HG03045 (cell line): ENCODE results near the gene PPM1L.
A peak's percentile ranks its signal among the peaks of the same experiment; 100 is the strongest.

Experiments used
- ATAC-seq: cut with Tn5 transposase; IDR thresholded peaks from one replicate; pipeline ENCODE4 v1.9.1; 2021; ENCODE audit warnings: mild to moderate bottlenecking, moderate library complexity; ENCODE audit not compliant: unreplicated experiment

PPM1L gene

GRCh38 chr3:160921020-160921635, 165.1 kb downstream of the PPM1L start:
- ATAC-seq = no peak

GRCh38 chr3:160924776-160925175, 168.7 kb downstream of the PPM1L start:
- ATAC-seq = no peak

- ATAC-seq = no peak
Observed at GRCh38 chr3:160927620-160928019, 171.6 kb downstream of the PPM1L start.

GRCh38 chr3:160928183-160928726, 172.2 kb downstream of the PPM1L start:
- ATAC-seq = no peak

- ATAC-seq = no peak
Observed at GRCh38 chr3:160929595-160929994, 173.6 kb downstream of the PPM1L start.

- no peak for ATAC-seq
Observed at GRCh38 chr3:160931474-160931873, 175.4 kb downstream of the PPM1L start.

- no peak for ATAC-seq
Observed at GRCh38 chr3:160935413-160936095, 179.5 kb downstream of the PPM1L start.

- ATAC-seq = peak; percentile 81
Observed at GRCh38 chr3:160941885-160942494, 186.0 kb downstream of the PPM1L start.

GRCh38 chr3:160943996-160944395, 188.0 kb downstream of the PPM1L start:
- ATAC-seq = no peak

GRCh38 chr3:160945336-160945735, 189.3 kb downstream of the PPM1L start:
- no peak for ATAC-seq

- no peak for ATAC-seq
Observed at GRCh38 chr3:160948273-160948672, 192.2 kb downstream of the PPM1L start.

- ATAC-seq = no peak
Observed at GRCh38 chr3:160949460-160949859, 193.4 kb downstream of the PPM1L start.

- no peak for ATAC-seq
Observed at GRCh38 chr3:160950542-160950941, 194.5 kb downstream of the PPM1L start.

GRCh38 chr3:160950954-160951353, 194.9 kb downstream of the PPM1L start:
- ATAC-seq = no peak

- ATAC-seq = no peak
Observed at GRCh38 chr3:160951642-160952487, 195.8 kb downstream of the PPM1L start.

- ATAC-seq = no peak
Observed at GRCh38 chr3:160953686-160954085, 197.7 kb downstream of the PPM1L start.

- ATAC-seq = no peak
Observed at GRCh38 chr3:160956785-160957184, 200.8 kb downstream of the PPM1L start.

- ATAC-seq = no peak
Observed at GRCh38 chr3:160960568-160960967, 204.5 kb downstream of the PPM1L start.

- no peak for ATAC-seq
Observed at GRCh38 chr3:160963949-160964348, 207.9 kb downstream of the PPM1L start.

GRCh38 chr3:160968761-160969160, 212.7 kb downstream of the PPM1L start:
- ATAC-seq = no peak
